AG04449 (cell line): ENCODE data around the gene SCYGR4.

ENCODE experiments used
- CTCF ChIA-PET: fragments of 350-600 bp; formaldehyde crosslinking; extraction: SDS; loops from one replicate; lab custom pipeline; 2021; ENCODE audit warnings: antibody characterized with exemption; lab: Yijun Ruan, JAX
- POLR2A ChIA-PET: fragments of 400-600, 350-600 bp; formaldehyde crosslinking; extraction: SDS; loops from one replicate; lab custom pipeline; 2020; ENCODE audit warnings: antibody characterized with exemption, inconsistent platforms; lab: Yijun Ruan, JAX
- DNase-seq: peaks from one replicate; pipeline ENCODE4 v3.0.0-alpha.2; 2010; ENCODE audit warnings: low read depth, low spot score
- H3K4me3 ChIP-seq: 2 replicates; pipeline ENCODE4 v1.5.1; 2011; ENCODE audit warnings: low read depth, mild to moderate bottlenecking, control low read depth, low read length
- TF ChIP-seq, protein P1 (sequence below): IDR thresholded peaks from one replicate; pipeline ENCODE4 v1.5.1; 2011; ENCODE audit warnings: mild to moderate bottlenecking, moderate library complexity, low read length, control low read depth, inconsistent platforms; ENCODE audit not compliant: insufficient read depth; ENCODE audit errors: missing control alignments

SCYGR4 gene

DNA sequence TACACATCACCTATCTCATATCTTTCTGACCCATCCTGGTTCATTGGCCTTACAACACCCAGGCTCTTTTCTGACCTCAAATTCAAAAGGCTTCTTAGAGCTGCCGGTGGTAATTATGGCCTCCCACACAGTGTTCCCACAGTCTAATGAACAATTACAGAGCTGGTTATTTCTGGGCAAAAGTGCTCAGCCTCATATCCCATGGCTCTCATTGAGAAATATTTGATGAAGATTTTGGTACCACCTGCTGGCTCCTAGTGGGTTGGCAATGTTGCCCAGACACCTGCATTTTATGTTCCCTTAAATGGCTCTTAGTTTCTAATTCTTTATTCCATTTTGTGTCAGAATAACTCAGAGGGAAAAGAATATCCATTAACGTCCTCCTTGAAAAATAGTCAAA, 38.7 kb upstream of the SCYGR4 start:
- H3K4me3 ChIP-seq: no peak overlapping the region
- POLR2A ChIA-PET: interaction anchor here (0.6 kb wide), 1 partner anchor 26 kb away, joined by 4 read pairs; no protein-coding TSS in a partner anchor
- CTCF ChIA-PET: interaction anchor here (1.4 kb wide), 1 partner anchor 284 kb away, joined by 3 read pairs; no protein-coding TSS in a partner anchor
- TF ChIP-seq, protein P1, sequence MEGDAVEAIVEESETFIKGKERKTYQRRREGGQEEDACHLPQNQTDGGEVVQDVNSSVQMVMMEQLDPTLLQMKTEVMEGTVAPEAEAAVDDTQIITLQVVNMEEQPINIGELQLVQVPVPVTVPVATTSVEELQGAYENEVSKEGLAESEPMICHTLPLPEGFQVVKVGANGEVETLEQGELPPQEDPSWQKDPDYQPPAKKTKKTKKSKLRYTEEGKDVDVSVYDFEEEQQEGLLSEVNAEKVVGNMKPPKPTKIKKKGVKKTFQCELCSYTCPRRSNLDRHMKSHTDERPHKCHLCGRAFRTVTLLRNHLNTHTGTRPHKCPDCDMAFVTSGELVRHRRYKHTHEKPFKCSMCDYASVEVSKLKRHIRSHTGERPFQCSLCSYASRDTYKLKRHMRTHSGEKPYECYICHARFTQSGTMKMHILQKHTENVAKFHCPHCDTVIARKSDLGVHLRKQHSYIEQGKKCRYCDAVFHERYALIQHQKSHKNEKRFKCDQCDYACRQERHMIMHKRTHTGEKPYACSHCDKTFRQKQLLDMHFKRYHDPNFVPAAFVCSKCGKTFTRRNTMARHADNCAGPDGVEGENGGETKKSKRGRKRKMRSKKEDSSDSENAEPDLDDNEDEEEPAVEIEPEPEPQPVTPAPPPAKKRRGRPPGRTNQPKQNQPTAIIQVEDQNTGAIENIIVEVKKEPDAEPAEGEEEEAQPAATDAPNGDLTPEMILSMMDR: no peak
- DNase-seq: no peak

DNA sequence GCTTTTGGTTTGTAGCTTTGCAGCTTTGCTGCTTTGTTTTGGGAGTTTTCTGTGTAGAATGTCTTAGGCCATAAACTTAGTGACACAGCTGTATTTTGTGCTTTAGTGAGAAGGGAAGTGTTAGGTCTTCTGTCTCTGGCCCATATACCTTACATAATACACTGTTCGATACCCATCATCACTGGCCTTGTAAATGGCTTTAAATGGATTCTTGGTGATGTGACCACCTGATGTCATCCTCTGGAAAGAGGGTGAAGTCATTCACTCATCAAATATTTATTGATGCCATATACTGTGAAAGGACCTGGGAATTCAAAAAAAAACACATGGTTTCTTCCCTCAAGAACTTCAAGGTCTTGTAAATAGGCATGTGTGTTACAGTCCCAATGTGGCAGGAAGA, 37.5 kb upstream of the SCYGR4 start:
- TF ChIP-seq, protein P1: no peak
- POLR2A ChIA-PET: no interaction called here
- CTCF ChIA-PET: no interaction called here
- H3K4me3 ChIP-seq: no peak overlapping the region
- no peak for DNase-seq

DNA sequence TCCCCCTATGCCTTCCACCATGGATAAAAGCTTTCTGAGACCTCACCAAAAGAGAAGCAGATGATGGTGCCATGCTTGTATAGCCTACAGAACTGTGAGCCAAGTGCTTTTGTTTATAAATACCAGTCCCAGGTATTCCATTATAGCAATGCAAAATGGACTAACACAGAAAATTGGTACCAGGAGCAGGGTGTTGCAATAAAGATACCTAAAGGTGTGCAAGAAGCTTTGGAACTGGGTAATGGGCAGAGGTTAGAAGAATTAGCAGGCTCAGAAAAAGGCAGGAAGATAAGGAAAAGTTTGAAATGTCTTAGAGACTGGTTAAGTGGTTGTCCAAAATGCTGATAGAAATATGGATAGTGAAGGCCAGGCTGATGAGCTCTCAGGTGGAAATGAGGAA, 34.9 kb upstream of the SCYGR4 start:
- no peak overlapping the region for H3K4me3 ChIP-seq
- TF ChIP-seq, protein P1: no peak
- ChIA-PET POLR2A (no interaction called here), CTCF (no interaction called here)
- no peak for DNase-seq

DNA sequence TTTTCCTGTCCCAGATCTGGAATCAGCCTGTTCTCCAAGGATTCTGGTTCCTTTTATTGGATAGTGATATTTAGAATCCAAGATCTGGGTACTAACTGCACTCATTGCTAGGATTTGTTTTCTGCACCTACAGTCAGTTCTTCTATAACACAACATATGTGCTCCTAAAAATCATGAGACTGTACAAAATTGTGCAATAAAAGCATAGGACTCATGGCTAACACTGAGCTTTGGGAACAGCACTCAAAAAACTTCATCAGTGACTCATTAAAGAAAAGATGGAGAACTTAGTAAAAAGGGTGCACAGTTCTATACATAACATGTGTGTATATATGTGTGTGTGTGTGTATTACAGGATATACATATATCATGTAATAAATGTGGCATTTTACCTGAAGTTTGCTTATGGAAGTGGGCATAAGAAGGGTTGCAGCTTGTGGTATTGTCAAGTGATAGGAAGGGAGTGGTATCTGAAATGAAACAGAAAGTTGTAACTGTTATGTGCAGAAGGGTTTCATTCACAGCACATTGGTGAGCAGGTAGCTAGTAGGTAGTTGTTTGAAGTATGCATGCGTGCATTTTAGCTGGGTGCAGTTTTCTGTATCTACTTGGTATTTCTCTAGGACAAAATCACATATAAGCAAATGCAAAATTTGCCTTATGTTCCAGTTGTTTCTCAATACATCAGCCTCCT, 24.5 kb upstream of the SCYGR4 start:
- DNase-seq: no peak
- H3K4me3 ChIP-seq: no peak overlapping the region
- TF ChIP-seq, protein P1: no peak
- ChIA-PET POLR2A (no interaction called here), CTCF (no interaction called here)

DNA sequence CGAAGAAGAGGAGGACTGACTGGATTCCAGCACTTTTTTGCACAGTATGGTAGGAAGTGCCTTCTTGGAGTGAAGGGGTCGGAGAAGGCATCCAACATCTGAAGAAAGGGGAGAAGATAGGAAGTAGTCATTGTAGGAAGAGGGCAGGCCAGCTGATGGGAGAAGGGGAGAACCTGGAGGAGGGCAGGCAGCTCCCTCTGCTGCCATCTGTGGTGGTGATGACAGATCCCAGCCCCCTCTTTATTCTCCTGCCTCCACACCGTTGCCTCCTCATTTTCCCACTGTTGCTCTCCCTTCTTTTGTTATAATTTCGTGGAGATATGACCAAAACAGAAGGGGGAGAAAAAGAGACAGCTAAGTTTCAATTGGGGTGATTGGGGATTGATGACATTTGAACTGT, 21.5 kb upstream of the SCYGR4 start:
- no peak for DNase-seq
- no peak overlapping the region for H3K4me3 ChIP-seq
- CTCF ChIA-PET: no interaction called here
- POLR2A ChIA-PET: interaction anchor here (0.6 kb wide), 1 partner anchor 281 kb away, joined by 3 read pairs; no protein-coding TSS in a partner anchor
- TF ChIP-seq, protein P1: no peak

DNA sequence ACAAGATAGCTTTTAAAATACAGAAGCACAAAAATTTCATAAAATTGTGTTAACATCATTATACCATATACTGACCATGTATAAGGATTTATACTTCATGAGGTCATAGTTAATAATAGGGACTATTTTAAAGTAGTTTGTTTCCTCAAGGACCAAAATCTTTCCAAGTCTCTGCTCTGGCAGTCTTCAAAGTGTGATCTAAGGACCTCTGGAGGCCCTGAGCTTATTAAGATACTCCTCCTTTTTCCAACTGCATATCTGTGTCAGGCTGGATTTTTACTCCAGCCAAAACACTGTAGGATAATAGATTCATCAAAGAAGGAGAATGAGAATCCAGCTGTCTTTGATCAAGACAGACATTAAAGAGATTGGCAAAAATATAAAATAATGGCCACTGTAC, 20.3 kb upstream of the SCYGR4 start:
- CTCF ChIA-PET: no interaction called here
- TF ChIP-seq, protein P1: no peak
- H3K4me3 ChIP-seq: no peak overlapping the region
- POLR2A ChIA-PET: no interaction called here
- no peak for DNase-seq
